HG02852 (cell line): ENCODE measurements around the gene SLX1A.
A peak's percentile ranks its signal among the peaks of the same experiment; 100 is the strongest.
"Not testable (repeated sequence)": the region's sequence is repeated elsewhere in the genome, so short reads cannot be mapped to it uniquely, and the experiment has no call there.

ENCODE experiments used
- ATAC-seq: cut with Tn5 transposase; IDR thresholded peaks from one replicate; pipeline ENCODE4 v1.9.1; 2021; ENCODE audit warnings: mild to moderate bottlenecking, moderate library complexity; ENCODE audit not compliant: unreplicated experiment

Gene SLX1A

DNA sequence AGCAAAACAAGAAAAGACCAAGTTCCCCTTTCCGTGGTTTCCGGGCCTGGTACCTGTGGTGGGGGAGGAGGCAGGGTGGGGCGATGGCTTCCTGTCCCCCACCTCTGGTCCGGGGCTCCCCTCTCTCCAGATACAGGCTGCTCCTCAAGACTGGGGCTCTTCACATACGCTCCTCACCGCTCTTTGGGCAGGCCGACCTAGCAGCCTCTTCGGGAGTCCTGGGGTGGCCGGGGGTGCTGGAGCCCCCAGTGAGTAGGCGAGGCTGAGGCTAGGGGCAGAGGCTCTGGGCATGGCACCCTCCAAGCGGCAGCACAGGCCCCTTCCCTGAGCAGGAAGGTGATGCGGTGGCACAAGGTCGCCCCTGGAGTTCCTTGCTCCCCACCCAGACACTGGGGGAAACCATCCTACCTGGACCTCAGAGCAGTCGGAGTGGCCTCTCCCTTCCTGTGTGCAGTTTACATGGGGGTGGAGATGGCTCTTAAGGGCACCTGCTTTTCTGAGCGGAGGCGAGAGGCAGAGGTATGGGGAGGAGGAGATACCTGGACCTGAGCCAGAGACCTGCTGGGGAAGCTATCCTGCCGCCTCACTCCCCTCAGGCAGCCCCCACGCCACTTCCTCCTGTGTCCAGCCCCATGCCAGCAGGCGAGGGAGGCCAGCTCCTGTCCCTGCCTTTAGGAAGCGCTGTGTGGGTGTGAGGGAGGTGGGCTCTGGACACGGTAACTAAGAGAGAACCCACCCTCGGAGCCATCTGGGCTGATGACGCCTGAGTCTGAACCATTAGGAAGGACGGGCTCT, 9.4 kb upstream of the SLX1A start:
- ATAC-seq, result peak; percentile 36

DNA sequence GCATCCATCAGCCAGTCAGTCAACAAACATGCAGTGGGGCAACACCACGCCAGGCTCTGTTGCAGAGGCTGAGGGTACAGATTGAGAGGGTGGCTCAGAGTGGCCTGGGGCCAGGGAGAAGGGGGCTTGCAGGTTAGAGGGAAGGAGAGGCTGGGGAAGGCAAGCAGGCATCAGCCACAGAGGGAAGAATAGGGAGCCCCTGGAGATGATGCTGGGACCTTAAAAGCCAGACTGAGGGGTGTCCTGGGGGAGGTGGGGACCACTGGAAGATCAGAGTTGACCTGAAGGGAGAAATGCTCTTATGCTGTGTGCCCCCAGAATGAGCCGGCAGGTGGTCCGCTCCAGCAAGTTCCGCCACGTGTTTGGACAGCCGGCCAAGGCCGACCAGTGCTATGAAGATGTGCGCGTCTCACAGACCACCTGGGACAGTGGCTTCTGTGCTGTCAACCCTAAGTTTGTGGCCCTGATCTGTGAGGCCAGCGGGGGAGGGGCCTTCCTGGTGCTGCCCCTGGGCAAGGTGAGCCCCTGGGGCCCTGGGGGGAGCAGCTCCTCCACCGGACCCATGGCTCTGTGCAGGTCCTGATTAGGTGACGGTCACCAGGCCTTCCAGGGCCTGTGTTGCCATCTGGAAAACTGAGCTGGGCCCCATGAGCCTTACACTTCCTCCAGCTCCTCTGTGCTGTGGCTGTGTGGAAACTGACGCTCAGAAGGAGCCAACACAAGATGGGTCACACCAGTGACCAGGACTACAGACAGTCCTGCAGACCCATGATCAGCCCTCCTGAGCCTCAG, 8.6 kb upstream of the SLX1A start:
- ATAC-seq, result no peak

DNA sequence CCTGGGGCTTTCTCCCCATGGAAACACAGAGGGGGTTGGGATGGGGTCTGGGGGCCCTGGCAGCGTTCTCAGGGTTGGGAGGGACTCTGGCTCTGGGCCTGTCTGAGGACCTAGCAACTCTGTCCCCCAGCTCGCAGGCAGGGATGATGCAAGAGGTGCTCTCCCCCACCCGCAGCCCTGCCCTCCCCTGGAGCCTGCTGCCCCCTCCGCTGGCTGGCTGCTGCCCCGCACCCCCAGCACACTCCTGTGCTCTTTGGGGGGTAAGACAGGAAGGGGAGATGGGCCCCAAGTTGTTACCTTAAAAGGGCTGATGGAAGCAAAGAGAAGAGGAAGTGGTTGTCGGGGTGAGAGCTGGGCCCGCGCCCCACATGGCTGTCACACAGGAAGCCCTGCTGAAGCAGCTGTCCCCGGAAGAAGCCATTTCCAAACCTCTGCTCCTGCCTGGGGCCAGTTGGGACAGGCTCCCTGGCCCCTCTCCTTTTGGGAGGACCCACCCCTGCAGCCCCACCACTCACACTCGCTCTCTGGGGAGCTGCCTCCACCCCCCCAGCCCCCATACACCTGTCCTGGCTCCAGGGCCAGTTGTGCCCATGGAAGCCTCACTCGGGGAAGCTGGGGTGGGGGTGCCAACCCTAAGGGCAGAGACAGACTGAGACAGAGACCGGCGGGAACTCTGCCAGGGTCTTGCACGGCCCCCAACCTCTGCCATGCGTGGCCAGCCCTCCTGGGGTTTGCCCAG, 7.8 kb upstream of the SLX1A start:
- ATAC-seq, result peak; percentile 29

DNA sequence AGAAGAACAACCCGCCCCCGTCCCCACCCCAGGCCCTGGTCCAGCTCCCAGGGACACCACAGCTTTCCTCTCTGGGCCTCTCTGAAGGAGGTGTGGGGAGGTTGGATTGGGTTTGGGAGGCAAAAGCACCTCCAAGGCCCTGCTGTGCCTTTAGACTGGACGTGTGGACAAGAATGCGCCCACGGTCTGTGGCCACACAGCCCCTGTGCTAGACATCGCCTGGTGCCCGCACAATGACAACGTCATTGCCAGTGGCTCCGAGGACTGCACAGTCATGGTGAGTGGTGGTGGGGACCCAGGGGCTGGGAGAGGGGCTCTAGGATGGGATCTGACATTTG, 7.3 kb upstream of the SLX1A start:
- no peak for ATAC-seq

DNA sequence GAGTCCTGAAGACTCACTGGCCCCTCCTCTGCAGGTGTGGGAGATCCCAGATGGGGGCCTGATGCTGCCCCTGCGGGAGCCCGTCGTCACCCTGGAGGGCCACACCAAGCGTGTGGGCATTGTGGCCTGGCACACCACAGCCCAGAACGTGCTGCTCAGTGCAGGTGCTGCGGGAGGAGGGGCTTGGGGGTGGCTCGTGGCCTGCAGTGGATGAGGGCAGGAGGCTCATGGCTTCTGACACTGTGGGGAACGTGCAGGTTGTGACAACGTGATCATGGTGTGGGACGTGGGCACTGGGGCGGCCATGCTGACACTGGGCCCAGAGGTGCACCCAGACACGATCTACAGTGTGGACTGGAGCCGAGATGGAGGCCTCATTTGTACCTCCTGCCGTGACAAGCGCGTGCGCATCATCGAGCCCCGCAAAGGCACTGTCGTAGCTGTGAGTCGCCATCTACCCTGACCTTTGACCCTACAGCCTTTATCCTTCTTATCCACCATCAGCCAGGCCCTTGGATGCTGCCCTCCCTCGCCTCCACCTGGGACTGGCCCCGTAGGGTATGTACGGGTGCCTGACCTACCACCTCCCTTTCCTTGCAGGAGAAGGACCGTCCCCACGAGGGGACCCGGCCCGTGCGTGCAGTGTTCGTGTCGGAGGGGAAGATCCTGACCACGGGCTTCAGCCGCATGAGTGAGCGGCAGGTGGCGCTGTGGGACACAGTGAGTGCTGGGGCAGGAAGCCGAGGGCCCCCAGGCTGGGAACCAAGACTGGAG, 6.7 kb upstream of the SLX1A start:
- no peak for ATAC-seq

DNA sequence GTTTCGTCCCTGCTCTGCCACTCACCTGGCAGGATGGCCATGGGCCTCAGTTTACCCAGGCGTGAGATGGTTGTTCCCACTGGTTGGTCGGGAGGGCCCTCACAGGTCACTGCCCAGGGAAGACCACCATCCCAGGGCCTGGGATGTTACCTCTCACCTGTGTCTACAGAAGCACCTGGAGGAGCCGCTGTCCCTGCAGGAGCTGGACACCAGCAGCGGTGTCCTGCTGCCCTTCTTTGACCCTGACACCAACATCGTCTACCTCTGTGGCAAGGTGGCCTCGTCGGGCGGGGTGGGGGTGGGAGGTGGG, 6.2 kb upstream of the SLX1A start:
- no peak for ATAC-seq

DNA sequence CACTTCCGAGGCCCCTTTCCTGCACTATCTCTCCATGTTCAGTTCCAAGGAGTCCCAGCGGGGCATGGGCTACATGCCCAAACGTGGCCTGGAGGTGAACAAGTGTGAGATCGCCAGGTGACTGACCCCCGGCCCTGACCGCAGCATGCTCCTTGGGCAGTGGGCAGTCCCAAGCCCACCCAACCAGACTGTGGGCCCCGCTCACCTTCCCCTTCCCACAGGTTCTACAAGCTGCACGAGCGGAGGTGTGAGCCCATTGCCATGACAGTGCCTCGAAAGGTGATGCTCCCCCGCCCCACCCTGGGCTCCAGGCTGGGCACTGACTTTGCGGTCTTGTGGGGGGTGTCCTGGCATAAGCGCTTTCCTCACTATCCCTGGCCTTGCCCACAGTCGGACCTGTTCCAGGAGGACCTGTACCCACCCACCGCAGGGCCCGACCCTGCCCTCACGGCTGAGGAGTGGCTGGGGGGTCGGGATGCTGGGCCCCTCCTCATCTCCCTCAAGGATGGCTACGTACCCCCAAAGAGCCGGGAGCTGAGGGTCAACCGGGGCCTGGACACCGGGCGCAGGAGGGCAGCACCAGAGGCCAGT, 5.6 kb upstream of the SLX1A start:
- ATAC-seq, result no peak

DNA sequence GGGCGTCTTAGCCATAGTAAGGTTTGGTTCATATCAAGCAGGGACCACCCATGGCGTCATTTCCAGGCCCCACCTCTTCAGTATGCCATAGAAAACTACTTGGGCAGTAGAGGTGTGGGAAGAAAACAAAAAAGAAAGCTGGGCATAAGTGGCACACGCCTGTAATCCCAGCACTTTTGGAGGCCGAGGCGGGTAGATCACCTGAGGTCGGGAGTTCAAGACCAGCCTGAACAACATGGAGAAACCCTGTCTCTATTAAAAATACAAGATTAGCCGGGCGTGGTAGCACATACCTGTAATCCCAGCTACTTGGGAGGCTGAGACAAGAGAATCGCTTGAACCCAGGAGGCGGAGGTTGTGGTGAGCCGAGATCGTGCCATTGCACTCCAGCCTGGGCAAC, 2.5 kb upstream of the SLX1A start:
- ATAC-seq, result not testable (repeated sequence)

DNA sequence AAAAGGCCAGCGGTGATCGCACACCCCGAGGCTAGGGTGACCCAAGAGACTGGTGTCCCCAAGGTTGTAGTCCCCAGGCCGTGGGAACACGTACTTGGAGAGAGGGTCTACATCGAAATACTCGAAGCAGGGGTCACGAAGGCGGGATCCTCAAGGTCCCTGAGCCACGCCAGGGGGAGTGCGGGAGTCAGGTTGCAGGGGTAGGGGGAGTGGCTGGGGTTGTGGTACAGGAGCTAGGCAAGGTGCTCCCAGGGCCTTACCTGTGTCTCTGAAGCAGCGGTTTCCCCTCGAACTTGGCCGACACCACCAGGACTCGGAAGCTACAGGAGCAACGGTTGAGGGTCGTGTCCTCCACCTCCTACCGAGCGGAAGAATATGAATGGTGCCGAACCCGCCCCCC, 577 bp upstream of the SLX1A start:
- ATAC-seq, result peak; percentile 11

DNA sequence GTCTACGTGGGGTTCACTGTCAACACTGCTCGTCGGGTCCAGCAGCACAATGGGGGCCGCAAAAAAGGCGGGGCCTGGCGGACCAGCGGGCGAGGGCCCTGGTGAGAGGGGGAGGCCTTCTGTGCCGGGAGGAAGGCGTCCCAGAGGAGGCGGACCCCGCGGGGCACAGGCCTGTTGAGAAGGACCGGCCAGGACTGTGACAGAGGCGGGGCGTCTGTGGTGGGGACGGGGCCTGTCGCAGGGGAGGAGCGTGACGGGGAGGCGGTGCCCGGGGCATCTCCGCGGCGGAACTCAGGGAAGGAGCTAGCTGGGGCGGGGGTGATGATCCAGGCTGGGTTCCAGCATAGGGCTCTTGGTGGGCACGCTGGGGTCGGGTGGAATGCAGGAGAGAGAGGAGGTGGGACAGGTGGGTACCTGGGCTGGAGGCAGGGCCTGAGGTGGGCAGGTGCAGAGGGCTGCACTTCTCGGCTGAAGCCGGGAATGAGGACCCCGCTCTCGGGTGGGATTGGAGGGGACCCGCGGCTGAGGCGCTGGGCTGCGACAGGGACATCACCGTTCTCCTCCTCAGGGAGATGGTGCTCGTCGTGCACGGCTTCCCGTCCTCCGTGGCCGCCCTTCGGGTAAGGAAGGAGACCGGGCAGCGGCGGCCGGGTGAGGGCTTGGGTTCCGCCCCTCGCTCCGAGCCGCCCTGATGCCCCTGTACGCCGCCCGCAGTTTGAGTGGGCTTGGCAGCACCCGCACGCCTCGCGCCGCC, 674 bp downstream of the SLX1A start:
- ATAC-seq, result peak; percentile 67

DNA sequence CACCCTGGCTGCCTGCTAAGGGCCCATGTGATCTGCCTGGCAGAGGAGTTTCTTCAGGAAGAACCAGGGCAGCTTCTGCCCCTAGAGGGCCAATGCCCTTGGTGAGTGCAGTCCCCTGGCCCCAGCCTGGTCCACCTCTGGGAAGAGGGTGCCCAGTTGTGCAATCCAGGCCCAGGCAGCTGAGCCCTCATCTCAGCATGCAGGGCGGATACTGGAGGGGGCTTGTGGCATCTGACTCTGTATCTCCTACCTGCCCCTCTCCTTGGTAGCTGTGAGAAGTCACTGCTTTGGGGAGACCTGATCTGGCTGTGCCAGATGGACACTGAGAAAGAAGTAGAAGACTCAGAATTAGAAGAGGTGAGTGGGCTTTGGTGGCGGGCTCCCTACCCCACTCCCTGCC, 3.3 kb downstream of the SLX1A start:
- not testable (repeated sequence) for ATAC-seq

DNA sequence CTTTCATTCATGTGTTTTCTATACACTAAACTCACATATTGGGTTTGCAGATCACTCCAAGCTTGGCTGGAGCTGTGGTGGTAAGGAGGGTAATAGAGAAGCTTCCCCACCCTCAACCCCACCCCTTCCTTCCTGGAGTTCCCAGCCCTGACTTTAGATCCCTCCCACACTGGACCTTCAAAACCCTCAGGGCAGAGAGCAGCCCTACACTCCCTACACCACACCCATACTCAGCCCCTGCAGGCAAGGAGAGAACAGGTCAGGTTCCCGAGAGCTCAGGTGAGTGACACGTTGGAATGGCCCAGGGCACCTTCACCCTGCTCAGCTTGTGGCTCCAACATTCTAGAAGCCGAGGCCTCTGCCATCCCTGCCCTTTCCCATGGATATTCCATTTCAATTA, 5.4 kb downstream of the SLX1A start, which contains the start of gene SULT1A3:
SULT1A3 (plus strand) TSS at position 207 of the 400 bp plus-strand sequence. CDS start 1,474 bp downstream, outside the sequence.
- not testable (repeated sequence) for ATAC-seq

DNA sequence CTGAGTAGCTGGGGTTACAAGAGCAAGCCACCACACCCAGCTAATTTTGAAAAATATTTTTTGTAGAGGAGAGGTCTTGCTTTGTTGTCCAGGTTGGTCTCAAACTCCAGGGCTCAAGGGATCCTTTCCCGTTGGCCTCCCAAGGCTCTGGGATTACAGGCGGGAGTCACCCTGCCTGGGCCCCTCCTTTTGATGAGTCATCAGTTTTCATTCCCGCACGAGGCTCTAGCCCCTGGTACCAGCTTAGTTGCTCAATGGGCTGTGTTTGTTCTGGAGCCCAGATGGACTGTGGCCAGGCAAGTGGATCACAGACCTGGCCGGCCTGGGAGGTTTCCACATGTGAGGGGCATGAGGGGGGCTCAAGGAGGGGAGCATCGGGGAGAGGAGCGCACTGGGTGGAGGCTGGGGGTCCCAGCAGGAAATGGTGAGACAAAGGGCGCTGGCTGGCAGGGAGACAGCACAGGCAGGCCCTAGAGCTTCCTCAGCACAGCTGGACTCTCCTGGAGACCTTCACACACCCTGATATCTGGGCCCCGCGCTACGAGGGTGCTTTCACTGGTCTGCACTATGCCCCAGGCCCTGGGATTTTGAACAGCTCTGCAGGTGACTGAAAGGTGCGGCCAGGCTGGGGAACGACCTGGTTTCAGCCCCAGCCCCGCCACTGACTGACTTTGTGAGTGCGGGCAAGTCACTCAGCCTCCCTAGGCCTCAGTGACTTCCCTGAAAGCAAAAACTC, 6.1 kb downstream of the SLX1A start:
- not testable (repeated sequence) for ATAC-seq

DNA sequence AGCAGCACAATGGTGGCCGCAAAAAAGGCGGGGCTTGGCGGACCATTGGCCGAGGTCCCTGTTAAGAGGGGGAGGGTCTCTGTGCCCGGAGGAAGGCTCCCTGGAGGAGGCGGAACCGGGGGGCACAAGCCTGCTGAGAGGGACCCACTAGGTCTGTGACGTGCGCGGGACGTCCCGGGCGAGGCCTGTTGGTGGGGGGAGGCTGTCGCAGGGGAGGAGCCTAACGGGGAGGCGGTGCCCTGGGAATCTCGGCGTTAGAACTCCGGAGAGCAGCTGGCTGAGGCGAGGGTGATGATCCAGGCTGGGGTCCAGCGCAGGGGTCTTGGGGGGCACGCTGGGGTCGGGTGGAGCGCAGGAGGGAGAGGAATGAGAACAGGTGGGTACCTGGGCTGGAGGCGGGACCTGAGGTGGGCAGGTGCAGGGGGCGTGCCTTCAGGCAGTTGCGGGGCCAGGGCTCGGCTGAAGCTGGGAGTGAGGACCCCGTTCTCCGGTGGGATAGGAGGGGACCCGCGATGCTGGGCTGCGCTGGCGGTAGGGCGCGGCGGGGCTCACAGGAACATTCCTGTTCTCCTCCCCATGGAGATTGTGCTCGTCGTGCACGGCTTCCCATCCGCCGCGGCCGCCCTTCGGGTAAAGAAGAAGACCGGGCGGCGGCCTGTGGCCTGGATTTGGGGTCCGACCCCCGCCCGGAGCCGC, 12.0 kb downstream of the SLX1A start:
- not testable (repeated sequence) for ATAC-seq

DNA sequence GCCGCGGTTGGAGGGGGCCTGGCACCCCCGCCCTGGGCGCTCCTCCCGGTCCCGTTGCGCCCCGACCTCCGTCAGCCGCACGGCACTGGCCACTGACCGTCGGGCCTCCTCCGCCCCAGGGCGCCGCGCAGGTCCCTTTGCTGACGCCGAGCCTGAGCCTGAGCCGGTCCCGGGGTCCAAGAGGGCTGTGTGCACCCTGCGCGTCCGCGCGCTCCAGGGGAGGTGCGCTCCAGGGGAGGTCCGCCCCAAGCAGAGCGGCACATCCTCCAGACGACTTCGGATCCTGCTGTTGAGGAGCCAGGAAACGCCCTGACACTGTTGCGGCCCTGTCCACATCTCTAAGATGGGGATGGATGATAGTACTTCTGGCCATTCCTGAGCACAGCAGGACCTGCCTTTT, 12.6 kb downstream of the SLX1A start:
- ATAC-seq, result not testable (repeated sequence)

DNA sequence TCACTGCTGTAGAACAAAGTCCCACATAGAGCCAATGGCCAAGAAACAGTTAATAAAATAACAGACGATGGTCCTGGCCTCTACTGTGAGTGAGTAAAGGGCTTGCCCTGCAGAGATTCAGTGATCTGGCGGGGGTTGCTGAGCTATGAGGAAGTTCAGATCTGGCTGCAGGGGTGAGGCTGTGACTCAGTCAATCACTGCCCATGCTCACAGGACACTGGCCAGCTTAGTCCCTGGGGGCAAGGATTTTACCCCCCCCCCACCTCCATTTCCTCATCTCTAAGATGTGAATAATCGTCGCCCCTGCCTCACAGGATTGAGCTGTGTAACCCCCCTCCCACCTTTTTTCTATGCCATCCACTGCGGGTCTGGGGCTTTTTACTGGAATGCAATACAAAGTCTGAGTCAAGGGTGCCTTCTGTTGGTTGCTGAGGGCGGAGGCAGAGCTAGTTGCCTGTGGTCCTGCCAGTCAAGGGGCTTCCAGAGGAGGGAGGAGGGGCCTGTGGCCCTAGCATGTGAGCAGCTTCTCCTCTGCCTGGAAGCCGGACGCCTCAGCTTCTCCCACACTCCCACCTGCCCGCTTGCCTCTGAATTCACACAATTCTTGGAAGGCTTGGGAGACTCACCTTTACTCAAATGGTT, 13.5 kb downstream of the SLX1A start:
- ATAC-seq, result not testable (repeated sequence)

DNA sequence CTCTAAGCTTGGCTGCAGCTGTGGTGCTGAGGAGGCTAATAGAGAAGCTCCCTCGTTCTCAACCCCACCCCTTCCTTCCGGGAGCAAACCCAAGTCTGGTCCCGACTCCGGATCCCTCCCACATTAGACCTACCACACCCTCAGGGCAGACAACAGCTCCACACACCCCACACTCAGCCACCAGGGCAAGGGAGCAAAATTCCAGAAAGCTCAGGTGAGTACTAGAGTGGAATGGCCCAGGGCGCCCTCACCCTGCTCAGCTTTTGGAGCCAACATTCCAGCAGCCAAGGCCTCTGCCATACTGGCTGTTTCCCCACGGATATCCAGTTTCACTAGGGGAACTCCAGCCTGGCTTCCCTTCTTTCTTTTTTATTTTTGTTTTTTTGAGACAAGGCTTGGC, 15.4 kb downstream of the SLX1A start:
- not testable (repeated sequence) for ATAC-seq

DNA sequence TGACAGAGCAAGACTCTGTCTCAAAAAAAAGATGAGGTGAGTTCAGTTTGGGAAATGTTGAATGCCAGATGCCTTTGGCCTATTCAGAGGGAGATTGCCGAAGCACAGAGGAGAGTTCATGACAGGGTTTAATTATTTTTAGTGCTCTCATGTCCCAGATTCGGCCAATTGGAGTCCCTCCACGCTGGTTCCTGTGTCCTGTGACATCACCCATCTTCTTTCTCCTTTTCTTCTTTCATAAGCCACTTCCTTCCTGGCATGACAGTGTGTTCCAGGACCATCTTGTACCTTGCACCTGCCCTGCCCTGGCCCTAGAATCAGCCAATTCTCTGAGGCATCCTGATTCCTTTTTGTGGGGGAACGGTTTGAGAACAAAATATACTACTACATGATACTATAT, 17.7 kb downstream of the SLX1A start:
- not testable (repeated sequence) for ATAC-seq
